ENCODE results near the gene GCGR.

GCGR gene

GRCh38 chr17:81828656-81829055, 24.7 kb downstream of the GCGR start:
- no peak overlapping the region for H2AFZ ChIP-seq (ENCODE audit: low read depth, low read length)
- ATAC-seq (ENCODE audit: insufficient read depth, low read depth): no peak
- DNase-seq: no peak
- H3K9ac ChIP-seq (ENCODE audit: low read depth, low read length): no peak overlapping the region
- peaks cover 6% of the 10 kb centered on the region for H3K36me3 ChIP-seq (ENCODE audit: insufficient read depth, low read length)
- H3K27ac ChIP-seq (ENCODE audit: low read length): no peak overlapping the region
- peaks cover 55% of the 10 kb centered on the region for H3K79me2 ChIP-seq (ENCODE audit: insufficient read depth, low read length)
- no peaks in the 10 kb centered on the region for H3K9me3 ChIP-seq (ENCODE audit: insufficient read depth, low read length, severe bottlenecking)
- TF ChIP-seq EZH2 (IDR thresholded peaks at IDR 0.05; ENCODE audit: borderline replicate concordance, low read depth, low read length, severe bottlenecking) (no peak), CTCF (IDR thresholded peaks at IDR 0.05; ENCODE audit: borderline replicate concordance, extremely low read depth, low read length, poor library complexity, severe bottlenecking) (no peak)
- no peak overlapping the region for H3K4me3 ChIP-seq (ENCODE audit: low read depth in 1 of 2, low read length in 2 of 2)
- no peaks in the 10 kb centered on the region for H3K27me3 ChIP-seq (ENCODE audit: insufficient read depth, low read length, poor library complexity)
- H3K4me1 ChIP-seq (ENCODE audit: insufficient read depth, low read length): peaks cover 21% of the 10 kb centered on the region
- H4K20me1 ChIP-seq (ENCODE audit: insufficient read depth, low read length): peaks cover 29% of the 10 kb centered on the region
- no peak overlapping the region for H3K4me2 ChIP-seq (ENCODE audit: insufficient read depth, low read length)

GRCh38 chr17:81829858-81830257, 25.9 kb downstream of the GCGR start:
- peaks cover 31% of the 10 kb centered on the region for H3K4me1 ChIP-seq (ENCODE audit: insufficient read depth, low read length)
- H3K9ac ChIP-seq (ENCODE audit: low read depth, low read length): no peak overlapping the region
- H3K27ac ChIP-seq (ENCODE audit: low read length): no peak overlapping the region
- H3K27me3 ChIP-seq (ENCODE audit: insufficient read depth, low read length, poor library complexity): no peaks in the 10 kb centered on the region
- H2AFZ ChIP-seq (ENCODE audit: low read depth, low read length): no peak overlapping the region
- peaks cover 29% of the 10 kb centered on the region for H4K20me1 ChIP-seq (ENCODE audit: insufficient read depth, low read length)
- TF ChIP-seq EZH2 (IDR thresholded peaks at IDR 0.05; ENCODE audit: borderline replicate concordance, low read depth, low read length, severe bottlenecking) (no peak), CTCF (IDR thresholded peaks at IDR 0.05; ENCODE audit: borderline replicate concordance, extremely low read depth, low read length, poor library complexity, severe bottlenecking) (no peak)
- no peak for DNase-seq
- H3K9me3 ChIP-seq (ENCODE audit: insufficient read depth, low read length, severe bottlenecking): no peaks in the 10 kb centered on the region
- H3K4me3 ChIP-seq (ENCODE audit: low read depth in 1 of 2, low read length in 2 of 2): no peak overlapping the region
- ATAC-seq (ENCODE audit: insufficient read depth, low read depth): no peak
- peaks cover 59% of the 10 kb centered on the region for H3K79me2 ChIP-seq (ENCODE audit: insufficient read depth, low read length)
- H3K4me2 ChIP-seq (ENCODE audit: insufficient read depth, low read length): no peak overlapping the region; the same call in 1 of the 2 replicates
- H3K36me3 ChIP-seq (ENCODE audit: insufficient read depth, low read length): no peaks in the 10 kb centered on the region; the same call in 1 of the 2 replicates

- peak overlapping the region; percentile 92 for H3K4me2 ChIP-seq (ENCODE audit: insufficient read depth, low read length)
- peaks cover 16% of the 10 kb centered on the region for H4K20me1 ChIP-seq (ENCODE audit: insufficient read depth, low read length)
- H3K4me1 ChIP-seq (ENCODE audit: insufficient read depth, low read length): peaks cover 31% of the 10 kb centered on the region
- peak overlapping the region in 1 of 2 experiments; percentile 81; a peak in 2 of 4 replicates for H3K4me3 ChIP-seq (ENCODE audit: low read depth in 1 of 2, low read length in 2 of 2)
- TF ChIP-seq EZH2 (IDR thresholded peaks at IDR 0.05; ENCODE audit: borderline replicate concordance, low read depth, low read length, severe bottlenecking) (no peak), CTCF (IDR thresholded peaks at IDR 0.05; ENCODE audit: borderline replicate concordance, extremely low read depth, low read length, poor library complexity, severe bottlenecking) (no peak)
- 0 out of 3 replicates have a peak, but pooled peaks have one; percentile 2 for ATAC-seq (ENCODE audit: insufficient read depth, low read depth)
- H3K79me2 ChIP-seq (ENCODE audit: insufficient read depth, low read length): peaks cover 49% of the 10 kb centered on the region
- no peaks in the 10 kb centered on the region; the same call in 1 of the 2 replicates for H3K36me3 ChIP-seq (ENCODE audit: insufficient read depth, low read length)
- H3K27me3 ChIP-seq (ENCODE audit: insufficient read depth, low read length, poor library complexity): no peaks in the 10 kb centered on the region
- peak overlapping the region; percentile 68 for H3K27ac ChIP-seq (ENCODE audit: low read length)
- no peak overlapping the region; the same call in 1 of the 2 replicates for H2AFZ ChIP-seq (ENCODE audit: low read depth, low read length)
- peak; percentile 14 for DNase-seq
- H3K9ac ChIP-seq (ENCODE audit: low read depth, low read length): peak overlapping the region; percentile 92
- H3K9me3 ChIP-seq (ENCODE audit: insufficient read depth, low read length, severe bottlenecking): no peaks in the 10 kb centered on the region
These were observed 27.6 kb downstream of the GCGR start for GRCh38 chr17:81831563-81831956.
